Dendritic cell treated with granulocyte-macrophage colony-stimulating factor and Interleukin-4, amounts not matched to agents 40 ng/mL and 50 ng/mL, for 4 days (primary cell): Measurements from ENCODE around the gene PPP5C.
A peak's percentile ranks its signal among the peaks of the same experiment; 100 is the strongest.
"Not testable (repeated sequence)": the region's sequence is repeated elsewhere in the genome, so short reads cannot be mapped to it uniquely, and the experiment has no call there.

Source experiments
- H3K27ac Mint-ChIP-seq: one replicate; pipeline ENCODE4 v1.8.0; 2022; ENCODE audit warnings: mild to moderate bottlenecking, mixed read lengths
- H3K27me3 Mint-ChIP-seq: one replicate; pipeline ENCODE4 v1.8.0; 2022; ENCODE audit warnings: mild to moderate bottlenecking, mixed read lengths
- H3K36me3 Mint-ChIP-seq: one replicate; pipeline ENCODE4 v1.8.0; 2022; ENCODE audit warnings: low read depth, mixed read lengths
- H3K4me1 Mint-ChIP-seq: one replicate; pipeline ENCODE4 v1.8.0; 2022; ENCODE audit warnings: low read depth, mixed read lengths
- H3K4me3 Mint-ChIP-seq: one replicate; pipeline ENCODE4 v1.8.0; 2022; ENCODE audit warnings: mild to moderate bottlenecking, moderate library complexity, mixed read lengths
- H3K9me3 Mint-ChIP-seq: one replicate; pipeline ENCODE4 v1.8.0; 2022; ENCODE audit warnings: mixed read lengths
- intact Hi-C: fragments of 100-400 bp; cut with micrococcal nuclease; formaldehyde crosslinking; loops from one replicate; pipeline ENCODE4 v1.15.0; 2022

Gene PPP5C

DNA sequence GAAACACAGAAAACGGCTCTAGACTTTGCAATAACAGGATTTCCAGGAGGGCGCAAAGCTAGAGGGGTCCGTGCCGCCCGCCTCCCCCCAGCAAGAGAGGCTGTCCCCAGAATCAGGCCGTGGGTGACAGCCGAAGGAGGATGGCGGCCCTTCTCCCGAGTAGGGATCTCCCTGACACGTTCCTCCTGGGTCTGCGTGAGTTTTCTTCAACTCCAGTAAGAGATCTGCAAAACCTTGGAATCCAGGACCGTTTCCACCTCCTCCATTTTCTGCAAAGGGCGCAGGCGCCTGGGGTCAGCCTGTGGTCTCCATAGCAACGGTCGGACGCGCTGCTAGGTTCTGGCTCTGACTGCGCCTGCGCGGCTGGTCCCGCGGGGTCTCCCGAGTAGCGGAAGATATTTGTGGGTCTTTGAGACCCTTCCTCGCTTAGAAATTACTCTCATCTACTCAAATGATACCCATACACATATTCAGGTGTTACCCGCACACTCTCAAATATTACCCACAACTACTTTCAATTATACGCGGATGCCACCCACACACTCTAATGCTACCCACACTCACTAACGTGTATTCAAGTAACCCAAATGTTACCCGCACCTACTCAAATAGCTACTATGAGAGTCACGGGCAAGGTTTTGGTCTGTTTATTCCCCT, 79.7 kb downstream of the PPP5C start:
- H3K27me3 Mint-ChIP-seq = peaks cover 78% of the 10 kb centered on the region

DNA sequence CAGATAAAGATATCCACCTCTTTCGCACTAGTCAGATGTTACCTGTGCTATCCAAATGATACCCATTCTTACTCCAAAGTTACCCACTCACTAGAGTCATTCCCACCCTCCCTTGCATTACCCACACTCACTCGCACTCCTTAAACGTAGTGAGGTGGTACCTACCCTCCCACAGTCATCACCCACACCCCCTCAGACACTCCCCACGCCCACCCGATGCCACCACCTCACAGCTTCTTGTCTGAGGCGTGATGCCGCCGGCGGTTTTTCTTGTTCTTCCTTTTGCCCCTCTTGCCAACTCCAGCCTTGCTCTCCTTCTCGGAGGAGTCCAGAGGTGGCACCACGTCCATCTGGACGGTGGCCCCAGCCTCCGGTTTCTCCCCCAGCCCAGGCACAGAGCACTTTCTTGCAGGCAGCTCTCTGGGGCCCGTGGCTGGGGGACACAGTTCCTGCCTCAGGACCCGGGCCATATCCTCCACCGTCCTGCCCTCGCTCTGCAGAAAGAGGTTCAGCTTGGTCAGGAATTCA, 80.7 kb downstream of the PPP5C start:
- no peak overlapping the region for H3K4me3 Mint-ChIP-seq
- H3K9me3 Mint-ChIP-seq = no peaks in the 10 kb centered on the region
- intact Hi-C loops = no loop called here
- H3K4me1 Mint-ChIP-seq = peaks cover 15% of the 10 kb centered on the region
- H3K27ac Mint-ChIP-seq = no peak overlapping the region
- H3K36me3 Mint-ChIP-seq = no peaks in the 10 kb centered on the region
- H3K27me3 Mint-ChIP-seq = peaks cover 77% of the 10 kb centered on the region

More for the DNA sequence above, 79.7 kb downstream of the PPP5C start:
- H3K4me3 Mint-ChIP-seq = no peak overlapping the region
- H3K36me3 Mint-ChIP-seq = no peaks in the 10 kb centered on the region
- intact Hi-C loops = no loop called here
- H3K27ac Mint-ChIP-seq = no peak overlapping the region
- H3K9me3 Mint-ChIP-seq = no peaks in the 10 kb centered on the region
- peaks cover 15% of the 10 kb centered on the region for H3K4me1 Mint-ChIP-seq

DNA sequence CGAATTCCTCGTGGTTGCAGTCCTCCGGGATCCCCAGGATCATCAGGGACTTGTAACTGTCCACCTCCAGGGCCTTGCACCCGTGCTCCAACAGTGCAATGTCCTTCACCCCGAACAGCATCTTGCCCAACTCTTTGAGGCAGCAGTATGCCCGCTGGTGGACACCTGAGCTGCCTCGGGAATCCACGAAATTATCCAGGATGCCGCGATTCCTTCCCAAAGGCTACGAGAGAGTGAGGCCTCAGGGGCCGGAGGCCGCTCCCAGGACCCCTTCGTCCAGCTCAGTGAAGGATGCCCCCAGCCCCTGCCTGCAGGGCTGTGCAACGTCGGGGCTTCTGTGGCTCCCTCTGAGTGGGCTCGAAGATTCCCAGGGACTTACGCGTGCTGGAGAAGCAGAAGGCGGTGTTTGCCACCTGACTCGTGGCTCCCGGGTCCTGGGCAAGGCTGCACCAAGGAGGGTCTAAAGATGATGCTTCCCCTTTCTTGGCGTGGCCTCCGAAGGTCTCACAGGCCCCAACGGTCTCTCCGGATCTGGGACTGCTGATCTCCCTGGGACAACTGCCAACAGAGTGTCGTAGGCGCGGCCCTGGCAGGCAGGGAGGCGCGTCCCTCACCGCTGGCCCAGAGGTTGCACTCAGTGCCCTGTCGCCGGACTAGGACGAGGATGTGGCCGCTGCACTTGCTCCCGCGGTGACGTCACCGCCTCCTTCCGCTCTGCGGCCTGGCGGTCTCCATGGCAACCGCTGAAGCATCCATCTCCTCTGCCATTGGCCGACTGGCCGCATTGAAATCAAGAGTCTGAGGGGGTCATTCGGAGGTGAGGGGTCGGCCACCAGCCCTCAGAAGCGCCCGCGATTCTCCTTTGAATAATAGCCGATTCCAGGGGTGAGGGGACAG, 81.6 kb downstream of the PPP5C start, which contains the start of gene PNMA8C:
Gene PNMA8C, minus strand, starts transcription at position 698 of the 897 bp plus-strand sequence. Its CDS starts 577 bp downstream, at position 121.
- no peaks in the 10 kb centered on the region for H3K9me3 Mint-ChIP-seq
- H3K4me3 Mint-ChIP-seq = peak within 1 kb of the TSS; percentile 18
- H3K4me1 Mint-ChIP-seq = peaks cover 15% of the 10 kb centered on the region
- H3K36me3 Mint-ChIP-seq = no peaks in the 10 kb centered on the region
- intact Hi-C loops = no loop called here
- H3K27me3 Mint-ChIP-seq = peaks cover 77% of the 10 kb centered on the region
- H3K27ac Mint-ChIP-seq = no peak within 1 kb of the TSS

DNA sequence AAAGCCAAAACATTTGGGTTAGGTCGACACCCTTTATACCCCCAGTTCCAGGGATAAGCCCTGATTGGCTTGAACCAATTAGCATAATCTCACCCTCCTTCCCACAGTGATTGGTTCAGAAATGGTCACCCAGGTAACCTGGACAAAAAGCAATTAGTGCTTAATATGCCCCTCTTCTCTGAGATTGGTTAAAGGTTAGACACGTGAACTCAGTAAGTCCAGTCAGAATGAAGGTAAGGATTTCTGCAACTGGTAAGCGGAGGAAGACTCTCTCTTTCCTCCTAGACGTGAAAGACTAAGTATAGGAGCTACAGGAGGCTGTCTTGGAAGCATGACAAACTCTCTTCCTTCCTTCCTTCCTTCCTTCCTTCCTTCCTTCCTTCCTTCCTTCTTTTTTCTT, 83.1 kb downstream of the PPP5C start:
- H3K27me3 Mint-ChIP-seq = peaks cover 69% of the 10 kb centered on the region
- H3K36me3 Mint-ChIP-seq = no peaks in the 10 kb centered on the region
- intact Hi-C loops = no loop called here
- H3K4me1 Mint-ChIP-seq = peaks cover 15% of the 10 kb centered on the region
- no peak overlapping the region for H3K27ac Mint-ChIP-seq
- H3K4me3 Mint-ChIP-seq = no peak overlapping the region
- no peaks in the 10 kb centered on the region for H3K9me3 Mint-ChIP-seq

DNA sequence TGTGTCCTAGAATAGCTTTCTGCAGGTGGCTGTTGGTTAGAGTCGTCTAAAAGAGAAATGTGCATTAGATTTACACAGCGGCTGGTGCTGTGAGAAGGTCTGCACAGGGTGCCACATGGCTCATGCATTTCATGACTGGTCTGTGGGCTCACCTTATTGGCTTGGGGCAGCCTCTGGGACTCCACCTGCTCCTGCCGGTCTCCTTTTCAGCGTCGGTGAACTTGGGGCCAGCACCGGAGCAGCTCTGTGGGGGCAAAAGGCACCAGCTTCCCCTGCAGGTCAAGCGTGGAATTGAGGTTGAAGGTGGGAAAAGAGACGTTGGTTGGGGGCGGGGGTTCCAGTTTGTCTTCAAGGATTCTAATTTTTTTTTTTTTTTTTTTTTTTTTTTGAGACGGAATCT, 84.9 kb downstream of the PPP5C start:
- Mint-ChIP-seq H3K4me1 (peaks cover 10% of the 10 kb centered on the region), H3K9me3 (no peaks in the 10 kb centered on the region), H3K27me3 (peaks cover 56% of the 10 kb centered on the region), H3K27ac (no peak overlapping the region), H3K4me3 (no peak overlapping the region), H3K36me3 (no peaks in the 10 kb centered on the region)
- intact Hi-C loops = no loop called here

DNA sequence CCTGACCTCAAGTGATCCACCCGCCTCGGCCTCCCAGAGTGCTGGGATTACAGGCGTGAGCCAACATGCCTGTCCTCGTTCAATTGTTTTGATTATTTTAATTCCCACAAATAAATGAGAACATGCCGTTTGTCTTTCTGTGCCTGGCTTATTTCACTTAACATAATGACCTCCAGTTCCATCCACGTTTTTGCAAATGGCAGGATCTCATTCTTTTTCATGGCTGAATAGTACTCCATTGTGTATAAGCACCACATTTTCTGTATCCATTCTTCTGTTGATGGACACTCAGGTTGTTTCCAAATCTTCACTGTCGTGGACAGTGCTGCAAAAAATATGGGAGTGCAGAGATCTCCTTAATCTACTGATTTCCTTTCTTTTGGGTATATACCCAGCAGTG, 86.6 kb downstream of the PPP5C start:
- H3K9me3 Mint-ChIP-seq, intact Hi-C loops, H3K36me3 Mint-ChIP-seq, H3K27ac Mint-ChIP-seq, H3K4me3 Mint-ChIP-seq, H3K4me1 Mint-ChIP-seq: not testable (repeated sequence)
- H3K27me3 Mint-ChIP-seq = peaks cover 42% of the 10 kb centered on the region

DNA sequence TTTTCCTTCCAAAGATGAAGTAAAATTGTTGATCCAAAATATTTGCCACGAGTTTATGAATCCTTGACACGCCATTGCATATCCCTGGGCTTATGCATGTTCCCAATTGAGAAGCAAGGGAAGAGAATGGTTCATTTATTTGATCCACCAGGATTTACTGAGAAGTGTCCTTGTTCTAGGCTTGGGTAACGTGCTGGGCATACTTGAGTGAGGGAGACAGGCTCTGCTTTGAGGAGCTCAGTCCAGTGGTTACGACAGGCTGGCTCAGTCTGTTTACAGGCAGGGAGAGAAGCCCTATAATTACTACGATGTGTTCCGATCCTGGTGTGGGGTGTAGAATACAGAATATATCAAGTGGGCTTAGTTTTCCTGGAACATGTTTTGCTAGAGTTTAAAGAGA, 88.1 kb downstream of the PPP5C start:
- Mint-ChIP-seq H3K4me3 (no peak overlapping the region), H3K4me1 (no peaks in the 10 kb centered on the region), H3K27me3 (peaks cover 28% of the 10 kb centered on the region), H3K27ac (no peak overlapping the region), H3K36me3 (no peaks in the 10 kb centered on the region), H3K9me3 (no peaks in the 10 kb centered on the region)
- intact Hi-C loops = no loop called here

DNA sequence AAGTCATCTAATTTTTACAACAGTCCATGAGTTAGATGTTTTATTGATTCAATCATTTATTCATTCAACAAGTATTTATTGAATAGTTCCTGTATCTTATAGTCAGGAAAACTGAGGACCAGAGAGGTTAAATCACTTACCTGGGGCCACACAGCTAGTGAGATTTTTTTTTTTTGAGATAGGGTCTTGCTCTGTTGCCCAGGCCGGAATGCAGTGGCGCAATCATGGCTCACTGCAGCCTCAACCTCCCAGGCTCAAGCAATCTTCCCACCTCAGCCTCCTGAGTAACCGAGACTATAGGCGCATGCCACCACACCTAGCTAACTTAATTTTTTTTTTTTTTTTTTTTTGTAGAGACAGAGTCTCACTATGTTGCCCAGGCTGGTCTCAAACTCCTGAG, 88.8 kb downstream of the PPP5C start:
- intact Hi-C loops, H3K27ac Mint-ChIP-seq, H3K4me3 Mint-ChIP-seq, H3K9me3 Mint-ChIP-seq, H3K4me1 Mint-ChIP-seq, H3K36me3 Mint-ChIP-seq: not testable (repeated sequence)
- peaks cover 21% of the 10 kb centered on the region for H3K27me3 Mint-ChIP-seq
